HepG2 (cell line): ENCODE results near the gene JMJD6. TPM values are rescaled to one million over a fixed set of nuclear protein-coding genes. Genes with fewer than 3 reads are reported as not detected.
A peak's percentile ranks its signal among the peaks of the same experiment; 100 is the strongest.

ENCODE experiments used
- CAMTA2 ChIP-seq: sonication (generic); formaldehyde crosslinking; IDR thresholded peaks from 2 replicates; pipeline ENCODE4 v1.4.0; 2020; ENCODE audit warnings: mild to moderate bottlenecking, missing genetic modification reagents, borderline replicate concordance
- CBX5 ChIP-seq: sonication (generic); formaldehyde crosslinking; IDR thresholded peaks from 2 replicates; pipeline ENCODE4 v1.4.0; 2020; ENCODE audit warnings: missing genetic modification reagents, borderline replicate concordance
- CEBPZ ChIP-seq: IDR thresholded peaks from 2 replicates; pipeline ENCODE4 v1.6.1; 2012; ENCODE audit warnings: low read length, improper control_type of control experiment
- GABPB1 ChIP-seq: IDR thresholded peaks from 2 replicates; pipeline ENCODE4 v1.6.1; 2016; ENCODE audit warnings: mild to moderate bottlenecking, missing genetic modification reagents, moderate library complexity, missing compliant biosample characterization
- KMT2A ChIP-seq: sonication (generic); formaldehyde crosslinking; IDR thresholded peaks from 2 replicates; pipeline ENCODE4 v1.4.0; 2020; ENCODE audit warnings: missing genetic modification reagents
- PAF1 ChIP-seq: IDR thresholded peaks from 2 replicates; pipeline ENCODE4 v1.6.1; 2016; ENCODE audit warnings: missing genetic modification reagents, missing compliant biosample characterization
- SAP130 ChIP-seq: IDR thresholded peaks from 2 replicates; pipeline ENCODE4 v1.6.1; 2016; ENCODE audit warnings: low read depth
- ZNF766 ChIP-seq: sonication (generic); formaldehyde crosslinking; IDR thresholded peaks from 2 replicates; pipeline ENCODE4 v1.5.0; 2020; ENCODE audit warnings: missing genetic modification reagents, borderline replicate concordance
- ZSCAN20 ChIP-seq: sonication (generic); formaldehyde crosslinking; IDR thresholded peaks from 2 replicates; pipeline ENCODE4 v1.4.0; 2020; ENCODE audit warnings: missing genetic modification reagents, mild to moderate bottlenecking, borderline replicate concordance
- polyA plus RNA-seq, 8 experiments: library from polyadenylated mRNA; depleted of rRNA in 3 of 8; stranded (reverse) in 7 of 8; unstranded in 1 of 8; fragments of >200 nt; fragmentation: Illumina TruSeq in 4 of 8; extraction: Trizol in 4 of 8; gene quantifications; 2 replicates each; pipeline versions ENCODE4 v1.2.1 to v1.2.3, GENCODE V29; 2011 to 2016; ENCODE audit warnings: low read depth in 4 of 8, missing spikeins in 1 of 8, mixed read lengths in 1 of 8; ENCODE audit not compliant: insufficient read depth in 1 of 8
- total RNA-seq, 5 experiments: library from RNA; depleted of rRNA; stranded (reverse); fragments of >200 nt; fragmentation: Illumina TruSeq; extraction: Trizol; gene quantifications; 2 replicates each; pipeline ENCODE4 v1.2.3, GENCODE V29; 2016; ENCODE audit warnings: low read depth in 1 of 5
- TF ChIP-seq, protein P1 (sequence below): sonication (generic); formaldehyde crosslinking; IDR thresholded peaks from 2 replicates; pipeline ENCODE4 v1.4.0; 2020; ENCODE audit warnings: missing genetic modification reagents
- TF ChIP-seq, protein P2 (sequence below): sonication (generic); formaldehyde crosslinking; IDR thresholded peaks from 2 replicates; pipeline ENCODE4 v1.5.0; 2020; ENCODE audit warnings: mild to moderate bottlenecking, missing genetic modification reagents, borderline replicate concordance
- TF ChIP-seq, protein P3 (sequence below): sonication (generic); formaldehyde crosslinking; IDR thresholded peaks from 2 replicates; pipeline ENCODE4 v1.5.0; 2020; ENCODE audit warnings: mild to moderate bottlenecking, missing genetic modification reagents, borderline replicate concordance

Gene JMJD6
- total and polyA plus RNA-seq, 2 of the 13 experiments (the other 11 are each of a cell fraction or from before 2014, with no cell fraction given): 33.6 to 41.0 TPM

GRCh38 chr17:76735006-76735405 lies 8.6 kb upstream of the JMJD6 start (continued):
- TF ChIP-seq, protein P1, sequence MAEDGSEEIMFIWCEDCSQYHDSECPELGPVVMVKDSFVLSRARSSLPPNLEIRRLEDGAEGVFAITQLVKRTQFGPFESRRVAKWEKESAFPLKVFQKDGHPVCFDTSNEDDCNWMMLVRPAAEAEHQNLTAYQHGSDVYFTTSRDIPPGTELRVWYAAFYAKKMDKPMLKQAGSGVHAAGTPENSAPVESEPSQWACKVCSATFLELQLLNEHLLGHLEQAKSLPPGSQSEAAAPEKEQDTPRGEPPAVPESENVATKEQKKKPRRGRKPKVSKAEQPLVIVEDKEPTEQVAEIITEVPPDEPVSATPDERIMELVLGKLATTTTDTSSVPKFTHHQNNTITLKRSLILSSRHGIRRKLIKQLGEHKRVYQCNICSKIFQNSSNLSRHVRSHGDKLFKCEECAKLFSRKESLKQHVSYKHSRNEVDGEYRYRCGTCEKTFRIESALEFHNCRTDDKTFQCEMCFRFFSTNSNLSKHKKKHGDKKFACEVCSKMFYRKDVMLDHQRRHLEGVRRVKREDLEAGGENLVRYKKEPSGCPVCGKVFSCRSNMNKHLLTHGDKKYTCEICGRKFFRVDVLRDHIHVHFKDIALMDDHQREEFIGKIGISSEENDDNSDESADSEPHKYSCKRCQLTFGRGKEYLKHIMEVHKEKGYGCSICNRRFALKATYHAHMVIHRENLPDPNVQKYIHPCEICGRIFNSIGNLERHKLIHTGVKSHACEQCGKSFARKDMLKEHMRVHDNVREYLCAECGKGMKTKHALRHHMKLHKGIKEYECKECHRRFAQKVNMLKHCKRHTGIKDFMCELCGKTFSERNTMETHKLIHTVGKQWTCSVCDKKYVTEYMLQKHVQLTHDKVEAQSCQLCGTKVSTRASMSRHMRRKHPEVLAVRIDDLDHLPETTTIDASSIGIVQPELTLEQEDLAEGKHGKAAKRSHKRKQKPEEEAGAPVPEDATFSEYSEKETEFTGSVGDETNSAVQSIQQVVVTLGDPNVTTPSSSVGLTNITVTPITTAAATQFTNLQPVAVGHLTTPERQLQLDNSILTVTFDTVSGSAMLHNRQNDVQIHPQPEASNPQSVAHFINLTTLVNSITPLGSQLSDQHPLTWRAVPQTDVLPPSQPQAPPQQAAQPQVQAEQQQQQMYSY: 0 out of 2 replicates have a peak, but pooled peaks have one; percentile 23
- TF ChIP-seq ZNF766 (no peak), SAP130 (peak; percentile 71), CAMTA2 (CRISPR knock-in tag) (no peak), ZSCAN20 (CRISPR knock-in tag) (no peak), CEBPZ (no peak), GABPB1 (CRISPR knock-in tag) (no peak), PAF1 (peak; percentile 34; the same call in 1 of the 2 replicates), KMT2A (CRISPR knock-in tag) (peak; percentile 49; the same call in 1 of the 2 replicates), CBX5 (no peak)
- TF ChIP-seq, protein P2, sequence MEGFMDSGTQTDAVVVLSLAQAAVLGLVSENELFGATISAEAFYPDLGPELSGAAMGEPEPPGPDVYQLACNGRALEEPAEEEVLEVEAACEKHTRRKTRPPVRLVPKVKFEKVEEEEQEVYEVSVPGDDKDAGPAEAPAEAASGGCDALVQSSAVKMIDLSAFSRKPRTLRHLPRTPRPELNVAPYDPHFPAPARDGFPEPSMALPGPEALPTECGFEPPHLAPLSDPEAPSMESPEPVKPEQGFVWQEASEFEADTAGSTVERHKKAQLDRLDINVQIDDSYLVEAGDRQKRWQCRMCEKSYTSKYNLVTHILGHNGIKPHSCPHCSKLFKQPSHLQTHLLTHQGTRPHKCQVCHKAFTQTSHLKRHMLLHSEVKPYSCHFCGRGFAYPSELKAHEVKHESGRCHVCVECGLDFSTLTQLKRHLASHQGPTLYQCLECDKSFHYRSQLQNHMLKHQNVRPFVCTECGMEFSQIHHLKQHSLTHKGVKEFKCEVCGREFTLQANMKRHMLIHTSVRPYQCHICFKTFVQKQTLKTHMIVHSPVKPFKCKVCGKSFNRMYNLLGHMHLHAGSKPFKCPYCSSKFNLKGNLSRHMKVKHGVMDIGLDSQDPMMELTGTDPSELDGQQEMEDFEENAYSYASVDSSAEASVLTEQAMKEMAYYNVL (CRISPR knock-in tag): no peak
- TF ChIP-seq, protein P3, sequence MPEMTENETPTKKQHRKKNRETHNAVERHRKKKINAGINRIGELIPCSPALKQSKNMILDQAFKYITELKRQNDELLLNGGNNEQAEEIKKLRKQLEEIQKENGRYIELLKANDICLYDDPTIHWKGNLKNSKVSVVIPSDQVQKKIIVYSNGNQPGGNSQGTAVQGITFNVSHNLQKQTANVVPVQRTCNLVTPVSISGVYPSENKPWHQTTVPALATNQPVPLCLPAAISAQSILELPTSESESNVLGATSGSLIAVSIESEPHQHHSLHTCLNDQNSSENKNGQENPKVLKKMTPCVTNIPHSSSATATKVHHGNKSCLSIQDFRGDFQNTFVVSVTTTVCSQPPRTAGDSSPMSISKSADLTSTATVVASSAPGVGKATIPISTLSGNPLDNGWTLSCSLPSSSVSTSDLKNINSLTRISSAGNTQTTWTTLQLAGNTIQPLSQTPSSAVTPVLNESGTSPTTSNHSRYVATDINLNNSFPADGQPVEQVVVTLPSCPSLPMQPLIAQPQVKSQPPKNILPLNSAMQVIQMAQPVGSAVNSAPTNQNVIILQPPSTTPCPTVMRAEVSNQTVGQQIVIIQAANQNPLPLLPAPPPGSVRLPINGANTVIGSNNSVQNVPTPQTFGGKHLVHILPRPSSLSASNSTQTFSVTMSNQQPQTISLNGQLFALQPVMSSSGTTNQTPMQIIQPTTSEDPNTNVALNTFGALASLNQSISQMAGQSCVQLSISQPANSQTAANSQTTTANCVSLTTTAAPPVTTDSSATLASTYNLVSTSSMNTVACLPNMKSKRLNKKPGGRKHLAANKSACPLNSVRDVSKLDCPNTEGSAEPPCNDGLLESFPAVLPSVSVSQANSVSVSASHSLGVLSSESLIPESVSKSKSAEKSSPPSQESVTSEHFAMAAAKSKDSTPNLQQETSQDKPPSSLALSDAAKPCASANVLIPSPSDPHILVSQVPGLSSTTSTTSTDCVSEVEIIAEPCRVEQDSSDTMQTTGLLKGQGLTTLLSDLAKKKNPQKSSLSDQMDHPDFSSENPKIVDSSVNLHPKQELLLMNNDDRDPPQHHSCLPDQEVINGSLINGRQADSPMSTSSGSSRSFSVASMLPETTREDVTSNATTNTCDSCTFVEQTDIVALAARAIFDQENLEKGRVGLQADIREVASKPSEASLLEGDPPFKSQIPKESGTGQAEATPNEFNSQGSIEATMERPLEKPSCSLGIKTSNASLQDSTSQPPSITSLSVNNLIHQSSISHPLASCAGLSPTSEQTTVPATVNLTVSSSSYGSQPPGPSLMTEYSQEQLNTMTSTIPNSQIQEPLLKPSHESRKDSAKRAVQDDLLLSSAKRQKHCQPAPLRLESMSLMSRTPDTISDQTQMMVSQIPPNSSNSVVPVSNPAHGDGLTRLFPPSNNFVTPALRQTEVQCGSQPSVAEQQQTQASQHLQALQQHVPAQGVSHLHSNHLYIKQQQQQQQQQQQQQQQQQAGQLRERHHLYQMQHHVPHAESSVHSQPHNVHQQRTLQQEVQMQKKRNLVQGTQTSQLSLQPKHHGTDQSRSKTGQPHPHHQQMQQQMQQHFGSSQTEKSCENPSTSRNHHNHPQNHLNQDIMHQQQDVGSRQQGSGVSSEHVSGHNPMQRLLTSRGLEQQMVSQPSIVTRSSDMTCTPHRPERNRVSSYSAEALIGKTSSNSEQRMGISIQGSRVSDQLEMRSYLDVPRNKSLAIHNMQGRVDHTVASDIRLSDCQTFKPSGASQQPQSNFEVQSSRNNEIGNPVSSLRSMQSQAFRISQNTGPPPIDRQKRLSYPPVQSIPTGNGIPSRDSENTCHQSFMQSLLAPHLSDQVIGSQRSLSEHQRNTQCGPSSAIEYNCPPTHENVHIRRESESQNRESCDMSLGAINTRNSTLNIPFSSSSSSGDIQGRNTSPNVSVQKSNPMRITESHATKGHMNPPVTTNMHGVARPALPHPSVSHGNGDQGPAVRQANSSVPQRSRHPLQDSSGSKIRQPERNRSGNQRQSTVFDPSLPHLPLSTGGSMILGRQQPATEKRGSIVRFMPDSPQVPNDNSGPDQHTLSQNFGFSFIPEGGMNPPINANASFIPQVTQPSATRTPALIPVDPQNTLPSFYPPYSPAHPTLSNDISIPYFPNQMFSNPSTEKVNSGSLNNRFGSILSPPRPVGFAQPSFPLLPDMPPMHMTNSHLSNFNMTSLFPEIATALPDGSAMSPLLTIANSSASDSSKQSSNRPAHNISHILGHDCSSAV: no peak
